Lower leg skin (tissue), 4 donors: ENCODE results near the gene DTX1. TPM values are rescaled to one million over a fixed set of nuclear protein-coding genes. Genes with fewer than 3 reads are reported as not detected.

Experiments used
- DNase-seq, 2 donors: peaks; one replicate each; pipeline ENCODE4 v3.0.0-alpha.2; 2019; ENCODE audit warnings: low spot score in 2 of 2
- H3K4me3 ChIP-seq: fragments of 200-600 bp; sonication (generic); 2 replicates; pipeline ENCODE4 v1.5.1; 2017; ENCODE audit warnings: mild to moderate bottlenecking, low read depth; ENCODE audit not compliant: poor library complexity, severe bottlenecking
- POLR2A ChIP-seq, 2 donors: fragments of 450-650 bp; IDR thresholded peaks; one replicate each; pipeline ENCODE4 v1.6.1; 2016 to 2017; ENCODE audit warnings: antibody characterized with exemption in 2 of 2, mild to moderate bottlenecking in 1 of 2, moderate library complexity in 1 of 2
- WGBS, 2 donors: methylation state at CpG; one replicate each; pipeline ENCODE4 v1.1.5; 2018; 5-methylcytosine and 5-hydroxymethylcytosine counted together
- intact Hi-C: fragments of 100-400 bp; cut with DNase I; formaldehyde crosslinking; loops from one replicate; pipeline ENCODE4 v1.15.0; 2023; ENCODE audit warnings: low total_unique reads
- total RNA-seq, 4 donors: library from RNA; depleted of rRNA; stranded (reverse); fragments of >200 nt; gene quantifications; one replicate each; pipeline ENCODE4 v1.1.0, GENCODE V29; 2016
- TF ChIP-seq, protein P1 (sequence below), 3 donors: fragments of 450-650 bp; IDR thresholded peaks; one replicate each; pipeline ENCODE4 v1.5.1; 2016; ENCODE audit warnings: antibody characterized with exemption in 3 of 3, mild to moderate bottlenecking in 3 of 3, moderate library complexity in 2 of 3

The DTX1 gene
- total RNA-seq, 4 donors from 2014 or later, result 1.5 to 5.0 (median 3.4) TPM

DNA sequence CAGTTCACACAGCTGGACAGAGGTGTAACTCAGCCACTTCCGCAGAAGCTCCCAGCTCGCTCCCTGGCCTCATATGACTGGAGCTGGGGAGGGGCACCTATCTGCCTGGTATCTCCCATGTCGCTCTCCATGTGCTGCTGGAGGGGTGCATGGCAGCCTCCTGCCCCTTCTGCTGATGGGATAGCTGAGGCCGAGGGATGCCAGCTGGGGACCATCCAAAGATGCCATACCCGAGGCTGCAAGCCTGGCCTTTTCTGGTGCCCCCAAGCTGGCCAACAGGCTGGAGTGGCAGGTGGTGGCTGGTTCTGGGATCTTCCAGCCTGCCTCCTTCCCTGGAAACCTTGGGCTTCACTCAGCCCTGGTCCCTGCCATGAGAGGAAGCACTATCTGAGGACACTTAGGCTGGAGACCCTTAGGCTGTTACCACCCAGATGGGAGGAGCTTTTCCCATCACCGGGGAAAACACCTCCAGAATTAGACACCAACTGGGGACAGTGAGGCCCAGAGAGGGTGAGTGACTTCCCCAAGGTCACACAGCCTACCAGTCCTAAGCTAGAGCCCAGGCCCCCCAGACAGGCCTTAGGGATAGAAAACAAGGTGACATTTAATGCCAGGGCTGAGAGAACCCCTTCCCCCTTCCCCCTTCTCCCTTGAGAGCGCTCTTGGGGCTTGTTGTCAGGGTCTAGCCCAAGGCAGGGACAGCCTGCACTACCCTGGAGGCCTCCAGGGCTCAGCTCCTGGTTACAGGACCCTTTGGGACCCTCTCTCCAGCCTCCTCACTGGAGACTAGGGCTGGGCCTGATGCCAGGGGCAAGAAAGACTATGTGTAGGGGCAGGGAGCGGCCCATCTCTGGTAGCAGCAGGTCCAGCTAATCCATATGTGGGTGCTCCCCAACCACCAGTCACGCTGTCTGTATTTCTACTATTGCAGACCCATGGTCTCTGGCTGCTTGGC is 7.1 kb downstream of the DTX1 start:
- TF ChIP-seq, protein P1, sequence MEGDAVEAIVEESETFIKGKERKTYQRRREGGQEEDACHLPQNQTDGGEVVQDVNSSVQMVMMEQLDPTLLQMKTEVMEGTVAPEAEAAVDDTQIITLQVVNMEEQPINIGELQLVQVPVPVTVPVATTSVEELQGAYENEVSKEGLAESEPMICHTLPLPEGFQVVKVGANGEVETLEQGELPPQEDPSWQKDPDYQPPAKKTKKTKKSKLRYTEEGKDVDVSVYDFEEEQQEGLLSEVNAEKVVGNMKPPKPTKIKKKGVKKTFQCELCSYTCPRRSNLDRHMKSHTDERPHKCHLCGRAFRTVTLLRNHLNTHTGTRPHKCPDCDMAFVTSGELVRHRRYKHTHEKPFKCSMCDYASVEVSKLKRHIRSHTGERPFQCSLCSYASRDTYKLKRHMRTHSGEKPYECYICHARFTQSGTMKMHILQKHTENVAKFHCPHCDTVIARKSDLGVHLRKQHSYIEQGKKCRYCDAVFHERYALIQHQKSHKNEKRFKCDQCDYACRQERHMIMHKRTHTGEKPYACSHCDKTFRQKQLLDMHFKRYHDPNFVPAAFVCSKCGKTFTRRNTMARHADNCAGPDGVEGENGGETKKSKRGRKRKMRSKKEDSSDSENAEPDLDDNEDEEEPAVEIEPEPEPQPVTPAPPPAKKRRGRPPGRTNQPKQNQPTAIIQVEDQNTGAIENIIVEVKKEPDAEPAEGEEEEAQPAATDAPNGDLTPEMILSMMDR (IDR thresholded peaks at IDR 0.05), result no peak
- no peak for TF ChIP-seq POLR2A (IDR thresholded peaks at IDR 0.05)
- intact Hi-C loops, result no loop called here
- WGBS, 2 donors, result 72 to 73% methylated on average over 9 of the region's 9 CpGs
- no peak for DNase-seq
- no peak overlapping the region for H3K4me3 ChIP-seq

DNA sequence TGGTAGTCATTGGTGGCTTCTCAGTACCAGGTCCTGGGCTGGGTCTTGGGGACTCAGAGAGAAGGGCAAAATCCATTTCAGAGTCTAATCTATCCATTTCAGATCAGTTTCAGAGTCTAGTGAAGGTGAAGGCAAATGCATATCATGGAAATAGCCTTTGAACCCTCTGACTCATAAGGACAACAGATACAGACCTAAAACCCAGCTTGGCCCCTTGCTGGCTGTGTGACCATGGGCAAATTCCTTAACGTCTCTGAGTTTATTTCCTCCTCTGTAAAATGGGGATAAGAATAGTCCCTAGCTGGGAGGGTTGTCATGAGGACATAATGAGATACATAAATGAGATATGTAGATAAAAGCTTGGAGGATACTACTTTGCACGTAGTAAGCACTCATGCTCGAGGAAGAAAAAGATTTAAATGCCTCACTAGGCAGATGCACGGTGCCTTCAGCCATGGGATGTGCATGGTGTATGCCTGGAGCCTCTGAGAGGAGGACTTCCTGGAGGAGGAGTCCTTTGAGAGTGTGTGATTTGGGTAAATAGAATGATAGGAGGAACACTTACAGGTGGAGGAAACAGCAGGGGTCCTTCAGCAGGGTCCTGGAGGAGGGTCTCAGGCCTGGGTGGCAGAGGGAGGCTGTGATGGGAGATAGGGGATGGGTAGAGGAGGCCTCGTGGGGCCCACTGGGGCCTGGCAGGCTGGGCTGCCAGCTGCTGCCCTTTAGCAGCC is 8.0 kb downstream of the DTX1 start:
- 52 to 57% methylated on average over 5 of the region's 5 CpGs for WGBS, 2 donors
- no peak overlapping the region for H3K4me3 ChIP-seq
- TF ChIP-seq, protein P1 (IDR thresholded peaks at IDR 0.05), result no peak
- no peak for TF ChIP-seq POLR2A (IDR thresholded peaks at IDR 0.05)
- no peak for DNase-seq
- intact Hi-C loops, result no loop called here

DNA sequence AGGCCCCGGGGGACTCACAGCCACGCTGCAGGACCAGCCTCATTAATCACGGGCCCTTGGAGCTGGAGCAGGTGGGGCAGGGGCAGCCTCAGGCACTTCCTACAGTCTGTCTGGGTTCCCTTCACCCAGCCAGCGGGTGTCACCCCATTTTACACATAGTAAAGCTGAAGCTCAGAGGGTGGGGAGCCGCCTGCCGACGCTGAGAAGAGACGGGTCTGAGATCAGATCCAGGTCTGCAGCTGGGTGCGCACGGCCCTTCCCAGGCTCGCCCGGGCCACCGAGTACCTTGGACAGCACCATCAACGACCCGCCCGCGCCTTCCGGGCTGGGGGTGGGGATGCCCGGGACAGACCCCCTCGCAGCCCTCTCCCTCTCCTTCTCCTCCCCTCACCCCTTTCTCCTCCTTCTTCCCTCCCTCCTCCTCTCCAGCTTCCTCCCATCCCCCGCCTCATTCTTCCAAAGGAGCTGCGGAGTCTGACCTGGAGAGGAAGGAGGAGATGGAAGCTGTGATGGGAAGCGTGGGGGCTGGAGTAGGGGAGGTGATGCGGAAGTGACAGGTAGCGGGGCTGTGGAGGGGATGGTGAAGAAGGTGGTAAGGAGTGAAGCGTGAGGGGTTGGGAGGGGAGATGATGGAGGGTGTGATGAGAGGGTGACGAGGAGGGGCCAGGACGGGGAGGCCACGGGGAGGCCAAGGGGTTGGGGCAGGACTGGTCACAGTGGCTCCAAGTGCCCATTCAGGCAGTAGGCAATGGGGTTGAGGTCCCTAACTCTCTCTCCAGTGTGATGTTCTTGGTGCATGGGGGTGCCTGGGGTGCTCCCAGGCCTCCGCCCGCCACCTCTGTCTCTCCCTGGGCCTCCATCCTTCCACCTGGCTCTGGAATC is 8.8 kb downstream of the DTX1 start:
- TF ChIP-seq POLR2A (IDR thresholded peaks at IDR 0.05), result no peak
- TF ChIP-seq, protein P1 (IDR thresholded peaks at IDR 0.05), result no peak

DNA sequence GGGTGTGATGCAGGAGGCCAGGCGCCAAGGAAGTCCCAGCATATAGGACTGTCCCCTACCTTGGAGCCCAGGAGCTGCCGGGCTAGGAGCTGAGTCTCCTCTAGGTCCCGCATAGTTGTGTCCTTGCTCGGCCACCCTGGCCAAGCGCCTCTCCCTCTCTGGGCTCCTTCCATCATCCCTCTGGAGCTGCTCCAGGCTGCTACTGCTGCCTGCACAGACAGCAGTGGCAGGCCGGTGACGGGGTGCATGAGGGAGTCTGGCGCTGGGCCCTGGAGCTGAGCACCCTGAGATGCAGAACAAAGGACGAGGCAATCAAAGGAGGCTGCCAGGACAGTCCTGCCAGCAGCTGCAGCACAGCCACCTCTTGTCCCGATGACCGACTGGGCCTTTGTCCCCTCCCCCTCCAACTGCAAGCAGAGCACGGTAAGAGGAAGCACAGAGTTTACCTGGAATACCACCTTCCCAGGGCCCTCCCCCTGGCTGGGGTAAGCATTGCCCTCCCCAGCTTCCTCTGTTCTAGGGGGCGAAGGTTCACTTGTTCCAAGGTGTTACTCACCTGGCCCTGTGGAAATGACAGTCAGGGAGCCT is 10.4 kb downstream of the DTX1 start:
- WGBS, 2 donors, result 60 to 66% methylated on average over 5 to 13 of the region's 13 CpGs
- intact Hi-C loops, result no loop called here
- H3K4me3 ChIP-seq, result no peak overlapping the region
- DNase-seq, result no peak
- no peak for TF ChIP-seq POLR2A (IDR thresholded peaks at IDR 0.05)

More for the DNA sequence above, 8.8 kb downstream of the DTX1 start:
- no peak for DNase-seq
- WGBS, 2 donors, result 27 to 29% methylated on average over 28 to 29 of the region's 31 CpGs
- intact Hi-C loops, result no loop called here
- no peak overlapping the region for H3K4me3 ChIP-seq

DNA sequence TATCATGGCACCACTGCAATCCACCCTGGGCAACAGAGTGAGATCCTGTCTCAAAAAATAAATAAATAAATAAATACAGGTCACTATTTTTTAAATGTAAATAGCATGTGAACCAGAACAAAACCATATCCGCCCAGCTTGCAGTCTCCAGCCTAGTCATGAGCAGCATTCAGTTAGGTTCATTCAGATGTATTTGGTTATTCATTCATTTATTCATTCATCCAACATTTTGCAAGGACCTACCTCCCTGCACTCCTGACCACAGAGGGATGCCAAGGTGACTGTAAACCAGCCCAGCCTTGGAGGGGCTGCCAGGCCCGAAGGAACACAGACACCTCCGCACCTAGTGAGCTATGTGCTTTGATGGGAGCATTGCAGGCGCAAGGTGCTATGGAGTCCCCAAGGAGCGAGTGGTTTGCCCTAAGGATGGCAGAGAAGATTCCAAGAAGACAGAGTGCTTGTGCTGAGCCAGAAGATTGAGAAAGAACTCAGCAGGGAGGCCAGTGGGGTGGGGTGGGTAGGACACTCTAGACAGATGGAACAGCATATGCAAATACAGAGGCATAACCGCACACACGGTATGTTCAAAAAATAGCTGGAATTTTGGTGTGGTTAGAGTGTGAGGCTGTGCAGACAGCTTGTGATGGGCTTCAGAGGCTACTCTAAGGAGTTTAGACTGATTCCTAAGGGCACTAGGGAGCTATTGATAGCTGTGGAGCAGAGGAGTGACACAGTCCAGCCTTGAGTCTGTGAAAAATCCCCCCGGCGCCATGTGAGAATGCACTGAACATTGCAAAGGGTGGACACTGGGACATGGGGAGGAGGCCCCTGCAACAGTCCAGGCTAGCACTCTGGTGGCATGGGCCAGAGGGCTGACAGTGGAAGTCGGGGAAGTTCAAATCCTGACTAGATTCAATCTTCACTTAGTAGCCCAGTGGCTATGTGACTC is 11.7 kb downstream of the DTX1 start:
- H3K4me3 ChIP-seq, result no peak overlapping the region
- no peak for DNase-seq
- WGBS, 2 donors, result 85 to 86% methylated on average over 10 of the region's 10 CpGs
- intact Hi-C loops, result no loop called here
- TF ChIP-seq, protein P1 (IDR thresholded peaks at IDR 0.05), result no peak
- no peak for TF ChIP-seq POLR2A (IDR thresholded peaks at IDR 0.05)
